A673 (cell line): ENCODE results near the gene RNF213. TPM values are rescaled to one million over a fixed set of nuclear protein-coding genes. Genes with fewer than 3 reads are reported as not detected.

Experiments used
- BruUV-seq: library from RNA; stranded (reverse); fragments of 400-500 nt; replicated peaks from 2 replicates; lab custom pipeline; 2021; lab: Mats Ljungman, UMichigan
- CTCF ChIA-PET: fragments of 300-600 bp; sonication (Branson Sonifier 250); formaldehyde crosslinking; loops from one replicate; lab custom pipeline; 2022; ENCODE audit warnings: antibody characterized with exemption; lab: Charles Lee
- POLR2A ChIA-PET: fragments of 300-600 bp; sonication (Branson Sonifier 250); formaldehyde crosslinking; loops from one replicate; lab custom pipeline; 2022; ENCODE audit warnings: antibody characterized with exemption; ENCODE audit not compliant: low non-redundant PET; lab: Charles Lee
- DNase-seq: peaks from one replicate; pipeline ENCODE4 v3.0.0-alpha.2; 2015; ENCODE audit warnings: low spot score
- H3K27ac ChIP-seq: fragments of 200-600 bp; sonication (generic); 2 replicates; pipeline ENCODE4 v1.5.1; 2016; ENCODE audit warnings: mixed run types, low read depth, mild to moderate bottlenecking, mixed read lengths, antibody characterized with exemption, low read length; ENCODE audit not compliant: poor library complexity, severe bottlenecking
- H3K27me3 ChIP-seq: fragments of 200-600 bp; sonication (generic); replicated peaks from 2 replicates; pipeline ENCODE4 v1.6.1; 2017; ENCODE audit warnings: mixed run types, low read depth, mild to moderate bottlenecking, mixed read lengths, antibody characterized with exemption, low read length; ENCODE audit not compliant: insufficient read depth, poor library complexity
- H3K36me3 ChIP-seq: fragments of 200-600 bp; sonication (generic); 2 replicates; pipeline ENCODE4 v1.6.1; 2016; ENCODE audit warnings: mixed run types, mild to moderate bottlenecking, mixed read lengths, antibody characterized with exemption, low read length; ENCODE audit not compliant: insufficient read depth, poor library complexity, severe bottlenecking
- H3K4me1 ChIP-seq: fragments of 200-600 bp; sonication (generic); 2 replicates; pipeline ENCODE4 v1.6.1; 2017; ENCODE audit warnings: mixed run types, mild to moderate bottlenecking, mixed read lengths, antibody characterized with exemption, low read length; ENCODE audit not compliant: insufficient read depth, poor library complexity, severe bottlenecking
- H3K4me3 ChIP-seq: fragments of 200-600 bp; sonication (generic); 2 replicates; pipeline ENCODE4 v1.5.1; 2016; ENCODE audit warnings: low read depth, mixed run types, mild to moderate bottlenecking, mixed read lengths, low read length; ENCODE audit not compliant: poor library complexity, severe bottlenecking
- H3K9me3 ChIP-seq: fragments of 200-600 bp; sonication (generic); 2 replicates; pipeline ENCODE4 v1.6.1; 2016; ENCODE audit warnings: mixed run types, low read depth, mild to moderate bottlenecking, mixed read lengths, antibody characterized with exemption, low read length; ENCODE audit not compliant: poor library complexity, severe bottlenecking
- CTCF ChIP-seq: fragments of 300-800, 200-600 bp; sonication (generic); conservative IDR thresholded peaks from 2 replicates; pipeline ENCODE4 v1.5.1; 2017; ENCODE audit warnings: low read depth, mild to moderate bottlenecking, antibody characterized with exemption, low read length, moderate library complexity, mixed read lengths
- EZH2 ChIP-seq: fragments of 200-600 bp; sonication (generic); IDR thresholded peaks from 2 replicates; pipeline ENCODE4 v1.6.1; 2017; ENCODE audit warnings: borderline replicate concordance, low read depth, mild to moderate bottlenecking, mixed read lengths, antibody characterized with exemption, low read length; ENCODE audit not compliant: poor library complexity, severe bottlenecking
- intact Hi-C: fragments of 100-400 bp; cut with micrococcal nuclease; formaldehyde crosslinking; loops from one replicate; pipeline ENCODE4 v1.10.0; 2022; ENCODE audit not compliant: unreplicated experiment
- total RNA-seq: library from RNA; stranded (reverse); gene quantifications from 2 replicates; pipeline ENCODE4 v1.2.3, GENCODE V29; 2021

Gene RNF213
- total RNA-seq, 1 experiment from 2014 or later, result 78.0 TPM

GRCh38 chr17:80386341-80386740, 125.7 kb downstream of the RNF213 start:
- ChIA-PET CTCF (no interaction called here), POLR2A (no interaction called here)
- H3K36me3 ChIP-seq, result peaks cover 82% of the 10 kb centered on the region
- intact Hi-C loops, result no loop called here
- no TSS peak for BruUV-seq
- no peak overlapping the region for H3K4me3 ChIP-seq
- no peak for DNase-seq
- H3K4me1 ChIP-seq, result no peaks in the 10 kb centered on the region
- H3K27me3 ChIP-seq, result no peaks in the 10 kb centered on the region
- TF ChIP-seq EZH2 (no peak), CTCF (no peak)
- no peak overlapping the region for H3K27ac ChIP-seq
- no peaks in the 10 kb centered on the region for H3K9me3 ChIP-seq

GRCh38 chr17:80387071-80387470, 126.4 kb downstream of the RNF213 start:
- TF ChIP-seq EZH2 (no peak), CTCF (no peak)
- DNase-seq, result no peak
- intact Hi-C loops, result no loop called here
- no peak overlapping the region for H3K4me3 ChIP-seq
- CTCF ChIA-PET, result no interaction called here
- H3K27ac ChIP-seq, result no peak overlapping the region
- no peaks in the 10 kb centered on the region for H3K4me1 ChIP-seq
- H3K36me3 ChIP-seq, result peaks cover 77% of the 10 kb centered on the region
- no peaks in the 10 kb centered on the region for H3K9me3 ChIP-seq
- BruUV-seq, result no TSS peak
- POLR2A ChIA-PET, result no interaction called here
- H3K27me3 ChIP-seq, result no peaks in the 10 kb centered on the region

GRCh38 chr17:80388175-80388574, 127.5 kb downstream of the RNF213 start:
- Histone ChIP-seq H3K36me3 (peaks cover 66% of the 10 kb centered on the region), H3K4me1 (no peaks in the 10 kb centered on the region), H3K4me3 (no peak overlapping the region), H3K27me3 (no peaks in the 10 kb centered on the region), H3K9me3 (no peaks in the 10 kb centered on the region), H3K27ac (no peak overlapping the region)
- no peak for DNase-seq
- TF ChIP-seq EZH2 (no peak), CTCF (0 out of 2 replicates have a peak, but pooled peaks have one; percentile 13)
- POLR2A ChIA-PET, result interaction anchor here (0.6 kb wide), 1 partner anchor 364 kb away, joined by 5 read pairs; no protein-coding TSS in a partner anchor
- BruUV-seq, result no TSS peak
- intact Hi-C loops, result no loop called here
- CTCF ChIA-PET, result no interaction called here
